Psoas muscle (tissue), 8 donors: Measurements from ENCODE around the gene TP53I11. TPM values are rescaled to one million over a fixed set of nuclear protein-coding genes. Genes with fewer than 3 reads are reported as not detected.

Source experiments
- ATAC-seq, 4 donors: fragments of 200-7000 bp; cut with Tn5 transposase; one replicate each; pipeline ENCODE4 v1.9.1; 2020; ENCODE audit warnings: moderate library complexity in 3 of 4, mild to moderate bottlenecking in 2 of 4
- DNase-seq, 2 donors: peaks; one replicate each; pipeline ENCODE4 v3.0.0-alpha.2; 2020
- H3K27ac ChIP-seq: fragments of 200-600 bp; one replicate; pipeline ENCODE4 v1.8.0; 2022
- H3K27me3 ChIP-seq, 3 donors: fragments of 200-600 bp in 1 of 3; one replicate each; pipeline versions ENCODE4 v1.6.1 to v1.8.0; 2013 to 2022; ENCODE audit warnings: low read length in 2 of 3, mild to moderate bottlenecking in 2 of 3, moderate library complexity in 1 of 3; ENCODE audit not compliant: insufficient read depth in 3 of 3
- H3K36me3 ChIP-seq, 2 donors: fragments of 200-600 bp in 1 of 2; one replicate each; pipeline versions ENCODE4 v1.6.1 to v1.8.0; 2013 to 2022; ENCODE audit warnings: low read depth in 1 of 2, mild to moderate bottlenecking in 1 of 2, moderate library complexity in 1 of 2; ENCODE audit not compliant: insufficient read depth in 1 of 2
- H3K4me1 ChIP-seq: fragments of 200-600 bp; one replicate; pipeline ENCODE4 v1.8.0; 2022
- H3K4me3 ChIP-seq: fragments of 200-600 bp; one replicate; pipeline ENCODE4 v1.8.0; 2022; ENCODE audit warnings: mild to moderate bottlenecking
- H3K9me3 ChIP-seq: fragments of 200-600 bp; one replicate; pipeline ENCODE4 v1.8.0; 2022
- WGBS, 3 donors: extraction: QIAGEN DNeasy Blood & Tissue Kit; methylation state at CpG; one replicate each; pipeline versions ENCODE4 v1.1.6 to v1.1.7; 2013; 5-methylcytosine and 5-hydroxymethylcytosine counted together
- intact Hi-C, 2 donors: fragments of 100-400 bp; cut with DNase I; formaldehyde crosslinking; loops; one replicate each; pipeline versions ENCODE4 v1.11.0 to v1.14.2; 2022
- polyA plus RNA-seq, 3 donors: library from polyadenylated mRNA; stranded (reverse); fragments of 200-250 nt; gene quantifications; one replicate each; pipeline ENCODE4 v1.2.3, GENCODE V29; 2013
- total RNA-seq, 4 donors: library from RNA; stranded (reverse); fragmentation: NEBNext Ultra II Directional in 2 of 4; extraction: Animal tissue kit (Norgen Biotek cat#: 25700) in 2 of 4; gene quantifications; one replicate each; pipeline versions ENCODE4 v1.2.1 to v1.2.4, GENCODE V29; 2021 to 2023
- TF ChIP-seq, protein P1 (sequence below): fragments of 200-600 bp; IDR thresholded peaks from one replicate; pipeline ENCODE4 v1.8.0; 2022; ENCODE audit warnings: antibody characterized with exemption
- donor health status: healthy with polysubstance abuse.
- donor health status: DM: no; HTN: no; CAD: no; lungs with moderate emphysema.
- donor health status: Bipolar disorder and iron deficiency.
- donor health status: healthy.
- donor health status: DM: yes; HTN: yes; CAD: no.
- donor health status: DM: no; HTN: no; CAD: no.
- donor health status: DM: no; HTN: no; CAD: no.
- donor health status: DM: yes; HTN: yes; CAD: no.

TP53I11 gene
- total and polyA plus RNA-seq, 7 donors = 4.8 to 16.5 (median 8.3) TPM

DNA sequence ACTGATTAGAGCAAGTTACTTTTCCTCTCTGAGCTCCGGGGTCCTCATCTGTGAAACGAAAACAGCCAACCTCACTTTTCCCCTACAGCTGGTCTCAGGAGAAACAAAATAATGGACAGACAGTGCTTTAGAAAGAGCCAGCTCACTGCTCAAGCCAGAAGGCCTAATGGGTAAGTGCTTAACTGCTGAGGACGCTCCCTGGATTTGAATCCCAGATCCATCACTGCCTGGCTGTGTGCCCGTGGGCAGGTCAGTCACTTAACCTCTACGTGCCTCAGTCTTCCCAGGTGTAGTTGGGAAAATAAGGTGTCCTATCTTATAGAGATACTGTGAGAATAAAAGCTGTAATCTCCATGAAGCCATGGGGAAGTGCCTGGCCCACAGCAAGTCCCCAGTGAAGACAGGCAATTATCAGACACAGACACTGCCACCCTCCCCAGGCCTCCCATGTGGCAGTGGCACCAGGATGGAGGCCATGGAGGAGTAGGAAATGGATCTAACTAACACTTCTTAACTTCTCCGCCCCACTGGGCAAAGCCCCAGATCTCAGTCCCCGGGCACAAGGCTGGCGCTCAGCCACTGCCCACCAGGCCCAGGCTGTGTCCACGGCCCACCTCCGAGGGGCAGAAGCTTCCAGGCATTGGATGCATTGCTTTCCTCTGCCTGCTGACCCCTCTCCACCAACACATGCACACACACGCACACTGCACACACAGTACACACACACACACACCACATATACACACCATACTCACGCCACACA, 9.2 kb downstream of the TP53I11 start:
- Histone ChIP-seq H3K4me1 (peaks cover 11% of the 10 kb centered on the region), H3K4me3 (no peak overlapping the region), H3K27ac (no peak overlapping the region), H3K27me3 (no peaks in the 10 kb centered on the region), H3K36me3 (no peaks in the 10 kb centered on the region), H3K9me3 (no peaks in the 10 kb centered on the region)
- TF ChIP-seq, protein P1, sequence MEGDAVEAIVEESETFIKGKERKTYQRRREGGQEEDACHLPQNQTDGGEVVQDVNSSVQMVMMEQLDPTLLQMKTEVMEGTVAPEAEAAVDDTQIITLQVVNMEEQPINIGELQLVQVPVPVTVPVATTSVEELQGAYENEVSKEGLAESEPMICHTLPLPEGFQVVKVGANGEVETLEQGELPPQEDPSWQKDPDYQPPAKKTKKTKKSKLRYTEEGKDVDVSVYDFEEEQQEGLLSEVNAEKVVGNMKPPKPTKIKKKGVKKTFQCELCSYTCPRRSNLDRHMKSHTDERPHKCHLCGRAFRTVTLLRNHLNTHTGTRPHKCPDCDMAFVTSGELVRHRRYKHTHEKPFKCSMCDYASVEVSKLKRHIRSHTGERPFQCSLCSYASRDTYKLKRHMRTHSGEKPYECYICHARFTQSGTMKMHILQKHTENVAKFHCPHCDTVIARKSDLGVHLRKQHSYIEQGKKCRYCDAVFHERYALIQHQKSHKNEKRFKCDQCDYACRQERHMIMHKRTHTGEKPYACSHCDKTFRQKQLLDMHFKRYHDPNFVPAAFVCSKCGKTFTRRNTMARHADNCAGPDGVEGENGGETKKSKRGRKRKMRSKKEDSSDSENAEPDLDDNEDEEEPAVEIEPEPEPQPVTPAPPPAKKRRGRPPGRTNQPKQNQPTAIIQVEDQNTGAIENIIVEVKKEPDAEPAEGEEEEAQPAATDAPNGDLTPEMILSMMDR = no peak
- whole genome bisulfite sequencing, 3 donors = 62 to 74% (median 70%) methylated on average over 12 of the region's 12 CpGs
- DNase-seq (peak in 1 of 2 donors; percentile 55), ATAC-seq (no peak)
- intact Hi-C loops = loop anchor here in 1 of 2 donors (5.0 kb wide), 1 partner anchor 351 kb away; no protein-coding TSS in a partner anchor

DNA sequence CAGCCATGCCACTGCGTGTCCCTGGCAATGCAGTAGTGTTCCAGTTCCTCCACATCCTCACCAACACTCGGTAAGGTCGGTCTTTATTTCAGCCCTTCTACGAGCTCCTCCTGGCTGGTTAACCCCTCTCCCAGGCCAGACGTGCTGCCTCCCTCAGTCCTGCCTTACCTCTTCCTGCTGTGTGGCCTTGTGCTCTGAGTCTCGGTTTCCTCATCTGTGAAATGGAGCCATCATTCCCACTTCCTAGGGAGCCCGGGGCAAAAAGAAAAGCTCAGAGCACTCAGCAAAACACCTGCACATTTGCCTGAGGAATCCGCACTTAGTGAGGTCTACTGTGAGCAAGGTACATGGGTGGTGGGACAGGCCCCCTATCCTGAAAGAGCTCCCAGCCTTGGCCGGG, 9.8 kb downstream of the TP53I11 start:
- no peaks in the 10 kb centered on the region for H3K36me3 ChIP-seq
- no peak overlapping the region for H3K4me3 ChIP-seq
- no peak overlapping the region for H3K27ac ChIP-seq
- no peaks in the 10 kb centered on the region for H3K27me3 ChIP-seq
- ATAC-seq (no peak), DNase-seq (no peak)
- peaks cover 10% of the 10 kb centered on the region for H3K4me1 ChIP-seq
- intact Hi-C loops = loop anchor here in 1 of 2 donors (5.0 kb wide), 1 partner anchor 351 kb away; no protein-coding TSS in a partner anchor
- H3K9me3 ChIP-seq = no peaks in the 10 kb centered on the region
- 81 to 86% (median 86%) methylated on average over 9 of the region's 9 CpGs for WGBS, 3 donors
- TF ChIP-seq, protein P1 = no peak

DNA sequence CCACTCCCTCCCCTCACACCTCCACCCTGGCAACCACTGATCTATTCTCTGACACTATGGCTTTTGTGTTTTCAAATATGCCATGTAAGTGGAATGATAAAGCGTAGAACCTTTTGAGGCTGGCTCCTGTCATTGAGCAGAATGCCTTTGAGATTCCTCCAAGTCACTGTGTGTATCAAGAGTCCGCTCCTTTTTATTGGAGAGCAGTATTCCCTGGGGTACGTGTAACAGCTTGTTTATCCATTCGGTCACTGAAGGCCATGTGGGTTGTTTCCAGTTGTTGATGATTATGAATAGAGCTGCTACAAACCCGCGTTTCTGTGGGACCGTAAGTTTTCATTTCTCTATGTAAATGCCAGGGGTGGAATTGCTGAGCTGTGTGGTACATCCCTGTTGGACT, 10.3 kb downstream of the TP53I11 start:
- TF ChIP-seq, protein P1 = no peak
- Histone ChIP-seq H3K4me3 (no peak overlapping the region), H3K27ac (peak overlapping the region; percentile 16), H3K9me3 (no peaks in the 10 kb centered on the region), H3K4me1 (peaks cover 10% of the 10 kb centered on the region), H3K27me3 (no peaks in the 10 kb centered on the region), H3K36me3 (no peaks in the 10 kb centered on the region)
- DNase-seq (no peak), ATAC-seq (peak in 1 of 4 donors; percentile 64)
- intact Hi-C loops = loop anchor here in 1 of 2 donors (5.0 kb wide), 1 partner anchor 352 kb away; no protein-coding TSS in a partner anchor
- 45 to 50% (median 48%) methylated on average over 7 of the region's 7 CpGs for WGBS, 3 donors

DNA sequence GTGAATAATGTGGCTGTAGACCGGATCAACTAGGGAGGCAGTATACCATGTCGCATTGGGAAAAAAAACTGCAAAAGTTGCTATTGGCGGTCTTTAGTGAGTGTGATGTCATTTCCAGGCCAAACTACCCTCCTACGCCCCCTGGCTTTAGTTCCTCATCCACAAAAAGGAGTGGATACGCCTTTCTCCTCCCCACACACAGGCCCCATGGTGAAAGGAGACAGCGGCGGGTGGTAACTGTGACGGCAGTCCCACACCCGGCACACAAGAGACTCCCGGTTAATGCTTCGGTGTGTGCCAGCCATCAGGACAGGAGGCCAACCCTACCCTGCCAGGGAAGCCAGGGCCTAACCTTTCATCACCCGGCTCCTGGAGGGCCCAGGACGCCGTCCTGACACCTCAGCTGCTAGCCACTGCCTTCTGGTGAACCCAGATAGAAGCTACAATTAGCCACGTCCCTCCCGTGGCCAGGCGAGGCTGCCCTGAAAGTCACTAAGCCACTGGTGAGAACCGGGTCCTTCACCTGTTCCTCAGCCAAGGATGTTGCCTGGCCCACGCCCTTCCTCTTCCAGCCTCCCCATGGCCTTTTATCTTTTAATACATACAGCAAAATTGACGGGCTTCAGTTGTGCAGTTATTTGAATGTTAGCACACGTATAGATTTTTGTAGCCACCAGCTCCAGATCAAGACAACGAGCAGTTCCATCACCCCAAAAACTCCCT, 10.8 kb downstream of the TP53I11 start:
- 71 to 73% (median 72%) methylated on average over 22 of the region's 22 CpGs for WGBS, 3 donors
- Histone ChIP-seq H3K4me3 (no peak overlapping the region), H3K27me3 (no peaks in the 10 kb centered on the region), H3K27ac (peak overlapping the region; percentile 16), H3K9me3 (no peaks in the 10 kb centered on the region), H3K4me1 (peaks cover 10% of the 10 kb centered on the region), H3K36me3 (no peaks in the 10 kb centered on the region)
- intact Hi-C loops = loop anchor here (5.0 to 10.0 kb wide), 3 partner anchors 352 to 395 kb away; no protein-coding TSS in a partner anchor
- ATAC-seq (peak in 1 of 4 donors; percentile 53), DNase-seq (peak; percentile 37 to 64)
- TF ChIP-seq, protein P1 = peak; percentile 8
